ENCODE data around the gene MRPS23. TPM values are rescaled to one million over a fixed set of nuclear protein-coding genes. Genes with fewer than 3 reads are reported as not detected.

The MRPS23 gene
- total and polyA plus RNA-seq, 2 of the 13 experiments (the other 11 are each of a cell fraction or from before 2014, with no cell fraction given), result 63.2 to 181 TPM

GRCh38 chr17:57855391-57856035 is 5.7 kb upstream of the MRPS23 start (continued):
- peak; percentile 54; the same call in 1 of the 2 replicates for TF ChIP-seq SRF (IDR thresholded peaks at IDR 0.05; ENCODE audit: low read depth, low read length)
- peak; percentile 38 for TF ChIP-seq PHF5A (CRISPR knock-in tag; IDR thresholded peaks at IDR 0.05; ENCODE audit: low read depth, unreplicated experiment)
- peak; percentile 61; the same call in 1 of the 2 replicates for TF ChIP-seq HNF4G (IDR thresholded peaks at IDR 0.05; ENCODE audit: borderline replicate concordance, low read depth, low read length)
- TF ChIP-seq HNF4G (CRISPR knock-in tag; IDR thresholded peaks at IDR 0.05; ENCODE audit: borderline replicate concordance, low read depth), result no peak
- TF ChIP-seq ARID4A (CRISPR knock-in tag; IDR thresholded peaks at IDR 0.05; ENCODE audit: borderline replicate concordance), result peak; percentile 60; the same call in 1 of the 2 replicates
- TF ChIP-seq, protein P1, sequence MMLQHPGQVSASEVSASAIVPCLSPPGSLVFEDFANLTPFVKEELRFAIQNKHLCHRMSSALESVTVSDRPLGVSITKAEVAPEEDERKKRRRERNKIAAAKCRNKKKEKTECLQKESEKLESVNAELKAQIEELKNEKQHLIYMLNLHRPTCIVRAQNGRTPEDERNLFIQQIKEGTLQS (CRISPR knock-in tag; IDR thresholded peaks at IDR 0.05), result no peak
- TF ChIP-seq MAFF (IDR thresholded peaks at IDR 0.05; ENCODE audit: low read depth, low read length), result no peak
- peak; percentile 77; the same call in 1 of the 2 replicates for TF ChIP-seq NAIF1 (CRISPR knock-in tag; IDR thresholded peaks at IDR 0.05; ENCODE audit: borderline replicate concordance)
- TF ChIP-seq THAP7 (CRISPR knock-in tag; IDR thresholded peaks at IDR 0.05), result no peak
- TF ChIP-seq, protein P2, sequence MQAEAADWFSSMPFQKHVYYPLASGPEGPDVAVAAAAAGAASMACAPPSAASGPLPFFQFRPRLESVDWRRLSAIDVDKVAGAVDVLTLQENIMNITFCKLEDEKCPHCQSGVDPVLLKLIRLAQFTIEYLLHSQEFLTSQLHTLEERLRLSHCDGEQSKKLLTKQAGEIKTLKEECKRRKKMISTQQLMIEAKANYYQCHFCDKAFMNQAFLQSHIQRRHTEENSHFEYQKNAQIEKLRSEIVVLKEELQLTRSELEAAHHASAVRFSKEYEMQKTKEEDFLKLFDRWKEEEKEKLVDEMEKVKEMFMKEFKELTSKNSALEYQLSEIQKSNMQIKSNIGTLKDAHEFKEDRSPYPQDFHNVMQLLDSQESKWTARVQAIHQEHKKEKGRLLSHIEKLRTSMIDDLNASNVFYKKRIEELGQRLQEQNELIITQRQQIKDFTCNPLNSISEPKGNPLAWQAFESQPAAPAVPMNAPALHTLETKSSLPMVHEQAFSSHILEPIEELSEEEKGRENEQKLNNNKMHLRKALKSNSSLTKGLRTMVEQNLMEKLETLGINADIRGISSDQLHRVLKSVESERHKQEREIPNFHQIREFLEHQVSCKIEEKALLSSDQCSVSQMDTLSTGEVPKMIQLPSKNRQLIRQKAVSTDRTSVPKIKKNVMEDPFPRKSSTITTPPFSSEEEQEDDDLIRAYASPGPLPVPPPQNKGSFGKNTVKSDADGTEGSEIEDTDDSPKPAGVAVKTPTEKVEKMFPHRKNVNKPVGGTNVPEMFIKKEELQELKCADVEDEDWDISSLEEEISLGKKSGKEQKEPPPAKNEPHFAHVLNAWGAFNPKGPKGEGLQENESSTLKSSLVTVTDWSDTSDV (CRISPR knock-in tag; IDR thresholded peaks at IDR 0.05), result no peak
- TF ChIP-seq GZF1 (CRISPR knock-in tag; IDR thresholded peaks at IDR 0.05), result peak; percentile 61; the same call in 1 of the 2 replicates
- no peak; the same call in 1 of the 2 replicates for TF ChIP-seq ZKSCAN5 (CRISPR knock-in tag; IDR thresholded peaks at IDR 0.05)
- TF ChIP-seq ZBTB10 (CRISPR knock-in tag; IDR thresholded peaks at IDR 0.05; ENCODE audit: borderline replicate concordance), result no peak
- TF ChIP-seq ZNF160 (CRISPR knock-in tag; IDR thresholded peaks at IDR 0.05), result peak; percentile 60; the same call in 1 of the 2 replicates
- TF ChIP-seq BCL3 (CRISPR knock-in tag; IDR thresholded peaks at IDR 0.05), result peak; percentile 25; the same call in 1 of the 2 replicates

Measured in HepG2 (cell line).